ENCODE measurements around the gene ABCC5. TPM values are rescaled to one million over a fixed set of nuclear protein-coding genes. Genes with fewer than 3 reads are reported as not detected.

Gene ABCC5
- total and polyA plus RNA-seq, 12 donors, result 12.1 to 89.6 (median 40.9) TPM

DNA sequence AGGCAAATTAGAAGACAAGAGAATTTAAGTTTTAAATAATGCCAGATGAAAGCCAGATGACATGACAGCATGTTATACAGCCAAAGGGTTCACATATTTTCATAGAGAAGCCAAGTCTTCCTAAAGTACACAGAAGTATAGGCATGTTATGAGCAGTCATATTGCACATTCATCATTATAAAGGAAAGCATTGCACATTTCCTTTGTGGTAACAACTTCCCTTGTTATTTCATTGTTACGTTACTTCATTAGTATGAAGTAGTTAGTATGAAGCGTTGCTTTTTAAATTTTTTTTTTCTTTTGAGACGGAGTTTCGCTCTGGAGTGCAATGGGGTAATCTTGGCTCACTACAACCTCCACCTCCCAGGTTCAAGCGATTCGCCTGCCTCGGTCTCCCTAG is 4.6 kb upstream of the ABCC5 start:
- intact Hi-C loops (cut with DNase I), result no loop called here
- TF ChIP-seq, protein P1, sequence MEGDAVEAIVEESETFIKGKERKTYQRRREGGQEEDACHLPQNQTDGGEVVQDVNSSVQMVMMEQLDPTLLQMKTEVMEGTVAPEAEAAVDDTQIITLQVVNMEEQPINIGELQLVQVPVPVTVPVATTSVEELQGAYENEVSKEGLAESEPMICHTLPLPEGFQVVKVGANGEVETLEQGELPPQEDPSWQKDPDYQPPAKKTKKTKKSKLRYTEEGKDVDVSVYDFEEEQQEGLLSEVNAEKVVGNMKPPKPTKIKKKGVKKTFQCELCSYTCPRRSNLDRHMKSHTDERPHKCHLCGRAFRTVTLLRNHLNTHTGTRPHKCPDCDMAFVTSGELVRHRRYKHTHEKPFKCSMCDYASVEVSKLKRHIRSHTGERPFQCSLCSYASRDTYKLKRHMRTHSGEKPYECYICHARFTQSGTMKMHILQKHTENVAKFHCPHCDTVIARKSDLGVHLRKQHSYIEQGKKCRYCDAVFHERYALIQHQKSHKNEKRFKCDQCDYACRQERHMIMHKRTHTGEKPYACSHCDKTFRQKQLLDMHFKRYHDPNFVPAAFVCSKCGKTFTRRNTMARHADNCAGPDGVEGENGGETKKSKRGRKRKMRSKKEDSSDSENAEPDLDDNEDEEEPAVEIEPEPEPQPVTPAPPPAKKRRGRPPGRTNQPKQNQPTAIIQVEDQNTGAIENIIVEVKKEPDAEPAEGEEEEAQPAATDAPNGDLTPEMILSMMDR (IDR thresholded peaks at IDR 0.05), result no peak
- Histone ChIP-seq H3K27ac (peak overlapping the region in 1 of 10 donors; percentile 72), H3K9me3 (no peaks in the 10 kb centered on the region), H3K36me3 (no peaks in the 10 kb centered on the region), H3K4me3 (peak overlapping the region in 1 of 10 donors; percentile 9), H3K4me1 (peaks cover 0 to 19% (median 0%) of the 10 kb centered on the region in 9 donors), H3K27me3 (peaks cover 0 to 3% (median 0%) of the 10 kb centered on the region in 7 donors)
- no peak for DNase-seq
- 79 to 85% methylated on average over 7 of the region's 7 CpGs for WGBS, 2 donors
- no peak for ATAC-seq

DNA sequence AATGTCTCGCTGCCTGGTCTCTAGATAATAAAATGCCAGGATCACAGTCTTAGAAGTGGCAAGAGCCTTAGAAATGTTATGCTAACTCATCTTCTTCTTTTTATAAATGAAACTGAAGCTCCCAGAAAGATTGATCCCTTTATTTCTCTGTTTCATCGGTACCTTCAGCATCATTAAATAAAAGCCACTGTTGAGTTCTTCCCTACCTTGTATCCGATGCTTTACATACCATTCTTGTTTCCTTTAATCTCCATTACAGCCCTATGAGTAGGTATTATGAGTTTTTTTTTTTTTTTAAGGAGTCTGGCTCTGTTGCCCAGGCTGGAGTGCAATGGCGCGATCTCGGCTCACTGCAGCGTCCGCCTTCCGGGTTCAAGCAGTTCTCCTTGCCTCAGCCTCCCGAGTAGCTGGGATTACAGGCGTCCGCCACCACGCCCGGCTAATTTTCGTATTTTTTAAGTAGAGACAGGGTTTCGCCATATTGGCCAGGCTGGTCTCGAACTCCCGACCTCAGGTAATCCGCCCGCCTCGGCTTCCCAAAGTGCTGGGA is 815 bp upstream of the ABCC5 start:
- TF ChIP-seq, protein P1 (IDR thresholded peaks at IDR 0.05), result no peak
- H3K4me3 ChIP-seq, result peak overlapping the region in 9 of 10 donors; percentile 82 to 100 (median 92)
- H3K36me3 ChIP-seq, result peaks cover 0 to 9% (median 0%) of the 10 kb centered on the region in 9 donors
- ATAC-seq (no peak), DNase-seq (no peak)
- H3K27me3 ChIP-seq, result no peaks in the 10 kb centered on the region
- peak overlapping the region; percentile 57 to 91 (median 85) for H3K27ac ChIP-seq
- peaks cover 0 to 43% (median 15%) of the 10 kb centered on the region in 9 donors for H3K4me1 ChIP-seq
- intact Hi-C loops (cut with DNase I), result loop anchor here in 6 of 10 donors (5.0 to 10.0 kb wide), 8 partner anchors 114 to 234 kb away; partner anchors contain the start of genes EIF2B5 (in 2 of the 6), ABCF3 (in 1 of the 6), ALG3 (in 1 of the 6) and EEF1AKMT4 (in 1 of the 6)
- H3K9me3 ChIP-seq, result no peaks in the 10 kb centered on the region
- WGBS, 2 donors, result 89 to 90% methylated on average over 21 of the region's 21 CpGs

DNA sequence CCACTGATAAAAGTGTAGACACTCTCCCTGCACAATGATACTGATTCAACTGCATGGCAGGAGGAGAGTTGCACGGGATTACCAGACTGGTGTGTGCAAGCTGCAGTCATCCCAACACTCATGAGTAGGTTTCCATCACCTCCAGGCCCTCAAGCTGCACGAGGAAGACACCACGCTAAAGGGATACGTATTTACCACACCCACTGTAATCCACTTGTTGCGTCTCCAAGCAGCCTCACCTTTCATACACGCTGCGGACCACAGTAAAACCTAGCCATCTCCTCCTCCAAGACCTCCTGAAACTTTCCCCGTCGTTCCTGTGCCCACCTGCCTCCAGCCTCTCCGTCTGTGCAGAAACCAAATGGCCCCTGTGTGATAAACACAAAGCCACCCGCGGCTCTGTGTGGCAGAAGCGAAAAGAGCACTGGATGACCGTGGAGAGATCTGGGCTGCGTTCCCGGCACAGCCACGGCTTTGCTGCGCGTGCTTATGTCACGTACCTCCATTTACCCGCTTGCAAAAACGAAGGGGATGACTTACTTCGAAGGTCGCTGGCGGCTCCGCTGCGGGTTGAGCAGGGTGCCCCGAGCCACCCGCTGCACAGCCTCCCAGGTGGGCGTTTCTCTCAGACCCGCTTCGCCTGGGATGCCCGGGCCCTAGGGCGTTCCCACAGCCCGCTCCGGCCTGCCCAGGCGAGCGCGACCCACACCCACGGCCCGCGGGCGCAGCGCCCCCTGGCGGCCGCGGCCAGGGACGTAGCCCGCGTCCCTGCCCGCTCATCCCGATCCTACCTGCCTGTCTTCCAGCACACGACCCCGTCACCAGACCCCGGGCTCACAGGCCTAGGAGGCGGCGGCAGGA is 643 bp downstream of the ABCC5 start:
- Histone ChIP-seq H3K36me3 (peaks cover 0 to 23% (median 0%) of the 10 kb centered on the region in 9 donors), H3K4me1 (peaks cover 0 to 37% (median 22%) of the 10 kb centered on the region in 9 donors), H3K9me3 (no peaks in the 10 kb centered on the region), H3K27ac (peak overlapping the region; percentile 5 to 91 (median 85)), H3K4me3 (peak overlapping the region; percentile 82 to 100 (median 94)), H3K27me3 (no peaks in the 10 kb centered on the region)
- 6 to 7% methylated on average over 56 to 57 of the region's 57 CpGs for WGBS, 2 donors
- intact Hi-C loops (cut with DNase I), result loop anchor here in 8 of 10 donors (2.0 to 10.0 kb wide), 11 partner anchors 115 to 235 kb away; partner anchors contain the start of genes EIF2B5 (in 4 of the 8), ABCF3 (in 1 of the 8), ALG3 (in 1 of the 8) and EEF1AKMT4 (in 1 of the 8)
- TF ChIP-seq, protein P1 (IDR thresholded peaks at IDR 0.05), result peak; percentile 85 to 98 (median 96)
- peak; percentile 38 to 74 for DNase-seq
- peak; percentile 82 to 94 (median 90) for ATAC-seq

GRCh38 chr3:184016169-184016570 is 1.5 kb downstream of the ABCC5 start:
- H3K4me3 ChIP-seq, result peak overlapping the region in 7 of 10 donors; percentile 87 to 100 (median 97)
- H3K27ac ChIP-seq, result peak overlapping the region; percentile 63 to 91 (median 82)
- peaks cover 0 to 32% (median 22%) of the 10 kb centered on the region in 9 donors for H3K4me1 ChIP-seq
- no peak for DNase-seq
- no peaks in the 10 kb centered on the region for H3K27me3 ChIP-seq
- H3K36me3 ChIP-seq, result peaks cover 0 to 31% (median 0%) of the 10 kb centered on the region in 9 donors
- ATAC-seq, result no peak
- WGBS, 2 donors, result 36 to 57% methylated on average over 5 of the region's 5 CpGs
- TF ChIP-seq, protein P1 (IDR thresholded peaks at IDR 0.05), result no peak
- intact Hi-C loops (cut with DNase I), result loop anchor here in 8 of 10 donors (2.0 to 10.0 kb wide), 11 partner anchors 116 to 236 kb away; partner anchors contain the start of genes EIF2B5 (in 4 of the 8), ABCF3 (in 1 of the 8), ALG3 (in 1 of the 8) and EEF1AKMT4 (in 1 of the 8)
- no peaks in the 10 kb centered on the region for H3K9me3 ChIP-seq
